HepG2 (cell line): ENCODE results near the gene GRB7. TPM values are rescaled to one million over a fixed set of nuclear protein-coding genes. Genes with fewer than 3 reads are reported as not detected.

Experiments used
- AGO1 ChIP-seq: fragments of 200-400 bp; formaldehyde crosslinking; IDR thresholded peaks from 2 replicates; pipeline ENCODE4 v1.6.1; 2017; ENCODE audit warnings: mild to moderate bottlenecking, low read depth, low read length, moderate library complexity; ENCODE audit not compliant: poor library complexity, severe bottlenecking
- NFYC ChIP-seq: IDR thresholded peaks from 2 replicates; pipeline ENCODE4 v1.6.1; 2016; ENCODE audit warnings: missing genetic modification reagents, missing compliant biosample characterization
- NR3C1 ChIP-seq: sonication (generic); formaldehyde crosslinking; IDR thresholded peaks from 2 replicates; pipeline ENCODE4 v1.4.0; 2020; ENCODE audit warnings: missing genetic modification reagents
- SALL2 ChIP-seq: sonication (generic); formaldehyde crosslinking; IDR thresholded peaks from 2 replicates; pipeline ENCODE4 v1.8.1; 2023; ENCODE audit warnings: mild to moderate bottlenecking, missing genetic modification reagents, inconsistent platforms
- SMYD3 ChIP-seq: sonication (generic); formaldehyde crosslinking; IDR thresholded peaks from 2 replicates; pipeline ENCODE4 v1.8.1; 2023; ENCODE audit warnings: mild to moderate bottlenecking, missing genetic modification reagents
- SOX6 ChIP-seq, 2 experiments: fragments of 450-650 bp in 1 of 2; sonication (generic) in 1 of 2; formaldehyde crosslinking in 1 of 2; IDR thresholded peaks; 2 replicates each; pipeline versions ENCODE4 v1.4.0 to v1.6.1; 2017 to 2020; ENCODE audit warnings: antibody characterized with exemption in 1 of 2, mild to moderate bottlenecking in 1 of 2, missing genetic modification reagents in 1 of 2
- ZBTB10 ChIP-seq: sonication (generic); formaldehyde crosslinking; IDR thresholded peaks from 2 replicates; pipeline ENCODE4 v1.4.0; 2020; ENCODE audit warnings: missing genetic modification reagents, borderline replicate concordance
- ZBTB40 ChIP-seq, 2 experiments: fragments of 450-650 bp in 1 of 2; sonication (generic) in 1 of 2; formaldehyde crosslinking in 1 of 2; IDR thresholded peaks; 2 replicates each; pipeline versions ENCODE4 v1.6.1 to v1.8.0; 2016 to 2022; ENCODE audit warnings: antibody characterized with exemption in 1 of 2, mild to moderate bottlenecking in 1 of 2, missing genetic modification reagents in 1 of 2
- ZNF343 ChIP-seq: sonication (generic); formaldehyde crosslinking; IDR thresholded peaks from 2 replicates; pipeline ENCODE4 v1.4.0; 2020; ENCODE audit warnings: mild to moderate bottlenecking, missing genetic modification reagents
- ZNF562 ChIP-seq: sonication (generic); formaldehyde crosslinking; IDR thresholded peaks from 2 replicates; pipeline ENCODE4 v1.8.0; 2022; ENCODE audit warnings: missing genetic modification reagents, borderline replicate concordance
- ZNF704 ChIP-seq: sonication (generic); formaldehyde crosslinking; IDR thresholded peaks from 2 replicates; pipeline ENCODE4 v1.8.1; 2023; ENCODE audit warnings: mild to moderate bottlenecking, inconsistent platforms, moderate library complexity, missing genetic modification reagents, borderline replicate concordance
- ZNF740 ChIP-seq: sonication (generic); formaldehyde crosslinking; IDR thresholded peaks from 2 replicates; pipeline ENCODE4 v1.4.0; 2020; ENCODE audit warnings: missing genetic modification reagents
- ZNF781 ChIP-seq: sonication (generic); formaldehyde crosslinking; IDR thresholded peaks from 2 replicates; pipeline ENCODE4 v1.5.1; 2020; ENCODE audit warnings: borderline replicate concordance, mild to moderate bottlenecking, missing genetic modification reagents; ENCODE audit errors: not compliant biosample characterization
- polyA plus RNA-seq, 8 experiments: library from polyadenylated mRNA; depleted of rRNA in 3 of 8; stranded (reverse) in 7 of 8; unstranded in 1 of 8; fragments of >200 nt; fragmentation: Illumina TruSeq in 4 of 8; extraction: Trizol in 4 of 8; gene quantifications; 2 replicates each; pipeline versions ENCODE4 v1.2.1 to v1.2.3, GENCODE V29; 2011 to 2016; ENCODE audit warnings: low read depth in 4 of 8, missing spikeins in 1 of 8, mixed read lengths in 1 of 8; ENCODE audit not compliant: insufficient read depth in 1 of 8
- total RNA-seq, 5 experiments: library from RNA; depleted of rRNA; stranded (reverse); fragments of >200 nt; fragmentation: Illumina TruSeq; extraction: Trizol; gene quantifications; 2 replicates each; pipeline ENCODE4 v1.2.3, GENCODE V29; 2016; ENCODE audit warnings: low read depth in 1 of 5

GRB7 gene
- total and polyA plus RNA-seq, 2 of the 13 experiments (the other 11 are each of a cell fraction or from before 2014, with no cell fraction given) = 60.2 to 77.7 TPM

- TF ChIP-seq SALL2 (CRISPR knock-in tag) = no peak
- TF ChIP-seq AGO1 = no peak
- no peak; the same call in 1 of the 2 replicates for TF ChIP-seq NFYC (CRISPR knock-in tag)
- no peak for TF ChIP-seq ZNF562 (CRISPR knock-in tag)
- TF ChIP-seq NR3C1 (CRISPR knock-in tag) = no peak
- TF ChIP-seq SOX6 (IDR thresholded peaks at IDR 0.05) = no peak
- TF ChIP-seq SOX6 (CRISPR knock-in tag; IDR thresholded peaks at IDR 0.05) = peak; percentile 64
- no peak for TF ChIP-seq ZNF781
- TF ChIP-seq ZNF704 (CRISPR knock-in tag) = no peak
- TF ChIP-seq ZBTB10 (CRISPR knock-in tag) = peak; percentile 58; the same call in 1 of the 2 replicates
- peak; percentile 81 for TF ChIP-seq ZNF740
- no peak for TF ChIP-seq ZNF343 (CRISPR knock-in tag)
- TF ChIP-seq ZBTB40 (IDR thresholded peaks at IDR 0.05) = no peak
- peak; percentile 76; the same call in 1 of the 2 replicates for TF ChIP-seq ZBTB40 (CRISPR knock-in tag; IDR thresholded peaks at IDR 0.05)
- TF ChIP-seq SMYD3 = no peak
Measured at GRCh38 chr17:39750131-39751015, 12.6 kb downstream of the GRB7 start (continued).
